ENCODE data around the gene CTIF.

Gene CTIF

DNA sequence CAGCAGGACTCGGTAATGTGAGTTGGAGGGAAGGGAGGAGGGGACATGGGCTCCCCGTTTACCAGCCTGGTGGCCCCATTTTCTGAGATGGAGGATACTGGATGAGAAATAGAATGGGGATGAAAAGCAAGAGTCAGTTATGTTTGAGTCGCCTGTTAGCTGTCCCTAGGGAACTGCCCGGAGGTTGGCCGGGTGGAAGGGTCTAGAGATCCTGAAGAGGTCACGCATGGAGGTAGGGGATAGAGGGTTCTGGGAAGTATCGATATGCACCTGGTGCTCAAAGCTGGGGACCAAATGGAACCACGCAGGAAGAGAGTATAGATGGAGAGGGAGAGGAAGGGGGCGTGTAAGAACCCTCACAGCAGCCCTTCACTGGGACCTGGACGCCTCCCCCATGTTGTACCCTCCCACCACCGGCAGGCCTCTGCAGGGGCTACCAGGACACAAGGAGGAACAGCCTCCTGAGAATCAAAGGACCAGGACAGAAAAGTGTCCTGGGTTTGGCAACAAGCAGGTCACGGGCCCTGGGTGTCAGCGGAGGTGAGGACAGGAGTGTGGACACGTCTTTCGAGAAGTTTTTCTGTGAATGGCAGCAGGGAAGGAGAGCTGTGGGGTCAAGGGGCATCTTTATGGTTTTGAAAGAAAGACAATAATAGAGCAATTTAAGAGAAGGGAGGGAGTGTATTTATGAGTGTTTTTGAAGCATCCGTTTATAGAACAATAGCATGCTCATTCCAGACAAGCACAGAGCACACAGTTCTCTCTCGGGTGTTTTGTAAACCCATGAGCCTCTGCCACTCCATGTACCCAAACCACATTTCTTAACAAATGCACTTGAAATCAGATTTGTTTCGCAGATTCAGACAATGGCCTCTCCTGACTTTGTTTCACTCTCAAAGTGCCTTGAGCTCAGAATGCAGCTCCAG lies 279.8 kb downstream of the CTIF start:
- Histone ChIP-seq H3K4me3 (ENCODE audit: low read length) (no peak overlapping the region), H3K4me1 (ENCODE audit: insufficient read depth, low read length) (no peaks in the 10 kb centered on the region), H3K9me3 (ENCODE audit: insufficient read depth, low read depth, low read length) (no peaks in the 10 kb centered on the region), H3K36me3 (ENCODE audit: insufficient read depth, low read depth, low read length) (no peaks in the 10 kb centered on the region), H3K27me3 (ENCODE audit: insufficient read depth, low read length) (no peaks in the 10 kb centered on the region), H3K27ac (ENCODE audit: low read length) (no peak overlapping the region), H3K9ac (ENCODE audit: low read depth, low read length) (no peak overlapping the region)

DNA sequence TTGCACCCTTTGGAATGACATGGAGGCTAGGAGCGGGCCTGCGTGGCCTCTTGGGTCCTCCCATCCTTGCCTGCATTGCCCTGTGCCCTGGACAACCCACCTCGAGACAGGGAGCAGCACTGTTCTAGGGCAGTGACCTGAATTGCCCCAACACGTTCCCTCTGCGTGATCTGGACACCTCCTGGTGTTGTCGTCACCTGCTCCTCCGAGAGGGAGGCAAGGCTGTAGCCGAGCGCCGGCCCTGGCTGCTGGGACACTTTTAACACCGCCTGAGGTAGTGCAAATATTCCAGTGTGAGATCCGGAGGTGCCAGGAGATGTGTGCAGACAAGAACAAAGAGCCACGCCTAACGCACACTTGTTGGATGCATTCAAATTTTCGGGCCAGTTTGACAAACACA lies 280.4 kb downstream of the CTIF start:
- Histone ChIP-seq H3K4me1 (ENCODE audit: insufficient read depth, low read length) (no peaks in the 10 kb centered on the region), H3K9ac (ENCODE audit: low read depth, low read length) (no peak overlapping the region), H3K27ac (ENCODE audit: low read length) (no peak overlapping the region)

DNA sequence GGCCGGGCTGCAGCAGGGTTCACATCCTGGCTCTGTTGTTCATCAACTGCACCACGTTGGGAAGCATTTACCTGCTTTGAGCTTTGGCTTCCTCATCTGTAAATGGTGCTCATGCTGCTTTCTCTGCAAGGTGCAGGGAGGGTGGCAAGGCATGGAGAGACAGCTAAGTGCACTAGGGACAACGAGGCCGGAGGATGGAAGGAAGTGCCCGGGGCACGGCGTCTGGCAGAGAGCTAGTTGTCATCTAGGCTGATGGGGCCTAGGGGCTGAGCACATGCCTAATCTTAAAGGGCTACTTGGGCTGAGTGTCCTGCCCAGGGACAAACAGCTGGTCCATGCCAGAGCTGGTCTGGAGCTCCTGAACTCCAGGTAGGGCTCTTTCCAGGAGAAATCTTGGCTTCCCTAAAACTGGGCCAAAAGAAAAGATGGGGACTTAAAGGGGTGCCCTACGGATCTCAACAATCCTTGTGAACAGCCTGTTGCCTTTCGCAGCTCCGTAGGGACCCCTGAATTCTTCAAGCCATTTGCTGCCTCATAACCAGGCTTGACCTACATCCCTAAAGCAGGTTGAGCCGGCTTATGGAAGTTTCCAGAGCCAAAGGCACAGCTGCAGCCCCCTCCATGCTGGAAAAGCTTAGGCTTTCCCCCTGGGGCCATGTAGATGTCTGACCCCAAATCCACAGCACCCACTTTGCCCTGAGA lies 281.1 kb downstream of the CTIF start:
- no peaks in the 10 kb centered on the region for H3K36me3 ChIP-seq (ENCODE audit: insufficient read depth, low read depth, low read length)
- H3K9me3 ChIP-seq (ENCODE audit: insufficient read depth, low read depth, low read length): no peaks in the 10 kb centered on the region
- no peak overlapping the region for H3K4me3 ChIP-seq (ENCODE audit: low read length)
- H3K4me1 ChIP-seq (ENCODE audit: insufficient read depth, low read length): no peaks in the 10 kb centered on the region
- no peak overlapping the region for H3K27ac ChIP-seq (ENCODE audit: low read length)
- H3K9ac ChIP-seq (ENCODE audit: low read depth, low read length): no peak overlapping the region
- no peaks in the 10 kb centered on the region for H3K27me3 ChIP-seq (ENCODE audit: insufficient read depth, low read length)

More for the DNA sequence above, 280.4 kb downstream of the CTIF start:
- Histone ChIP-seq H3K4me3 (ENCODE audit: low read length) (no peak overlapping the region), H3K27me3 (ENCODE audit: insufficient read depth, low read length) (no peaks in the 10 kb centered on the region), H3K36me3 (ENCODE audit: insufficient read depth, low read depth, low read length) (no peaks in the 10 kb centered on the region), H3K9me3 (ENCODE audit: insufficient read depth, low read depth, low read length) (no peaks in the 10 kb centered on the region)

DNA sequence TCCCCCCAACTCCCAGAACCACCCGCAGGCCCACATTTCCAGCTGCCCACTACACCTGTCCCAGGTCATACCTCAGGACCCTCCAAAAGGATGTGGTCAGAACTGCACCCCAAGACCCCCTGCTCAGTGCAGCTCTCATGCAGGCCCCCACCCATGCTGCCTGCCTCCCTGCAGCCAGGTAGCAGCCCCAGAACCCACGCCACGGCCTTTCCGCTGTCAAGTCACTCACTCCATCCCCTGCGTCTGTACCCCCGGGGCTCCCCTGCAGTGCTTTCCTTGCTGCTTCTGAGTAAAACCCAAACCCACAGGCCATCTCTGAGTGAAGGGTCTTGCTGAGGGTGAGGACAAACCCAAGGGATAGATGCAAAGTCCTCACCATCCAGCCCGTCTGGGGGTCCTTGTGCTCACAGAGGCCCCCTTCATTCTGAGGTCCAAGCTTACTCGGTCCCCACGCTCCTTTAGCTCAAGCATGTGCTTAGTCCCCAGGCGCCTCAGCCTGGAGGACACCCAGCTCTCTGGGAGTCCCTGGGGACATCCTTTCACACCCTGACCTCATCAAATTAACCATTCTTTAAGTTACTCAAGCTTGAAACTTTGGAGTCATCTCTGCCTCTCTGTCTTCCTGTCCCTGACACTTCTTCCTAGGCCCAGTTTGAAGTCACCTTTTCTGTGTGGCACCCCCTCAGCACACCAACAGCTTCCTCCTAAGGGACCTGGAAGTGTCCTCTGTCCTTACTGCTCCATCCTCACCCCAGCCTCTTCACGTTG lies 281.8 kb downstream of the CTIF start:
- H3K27me3 ChIP-seq (ENCODE audit: insufficient read depth, low read length): no peaks in the 10 kb centered on the region
- H3K36me3 ChIP-seq (ENCODE audit: insufficient read depth, low read depth, low read length): no peaks in the 10 kb centered on the region
- no peak overlapping the region for H3K4me3 ChIP-seq (ENCODE audit: low read length)
- no peaks in the 10 kb centered on the region for H3K4me1 ChIP-seq (ENCODE audit: insufficient read depth, low read length)
- H3K27ac ChIP-seq (ENCODE audit: low read length): no peak overlapping the region
- no peaks in the 10 kb centered on the region for H3K9me3 ChIP-seq (ENCODE audit: insufficient read depth, low read depth, low read length)
- H3K9ac ChIP-seq (ENCODE audit: low read depth, low read length): no peak overlapping the region

DNA sequence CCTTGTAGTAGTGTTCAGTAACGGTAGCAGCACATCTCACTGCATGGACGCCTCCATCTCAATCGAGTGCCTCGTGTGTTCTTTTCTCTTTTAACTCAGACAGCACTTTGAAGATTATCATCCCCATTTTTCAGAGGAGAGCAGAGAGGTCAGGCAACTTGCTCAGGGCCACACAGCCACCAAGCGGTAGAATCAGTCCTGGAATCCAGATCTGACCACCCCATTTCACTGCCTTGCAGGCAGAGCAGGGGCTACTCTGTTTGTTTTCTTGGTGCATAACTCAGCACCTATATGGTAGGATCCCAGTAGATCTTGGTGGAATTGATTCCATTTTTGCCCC lies 282.4 kb downstream of the CTIF start:
- no peaks in the 10 kb centered on the region for H3K9me3 ChIP-seq (ENCODE audit: insufficient read depth, low read depth, low read length)
- H3K27me3 ChIP-seq (ENCODE audit: insufficient read depth, low read length): no peaks in the 10 kb centered on the region
- H3K27ac ChIP-seq (ENCODE audit: low read length): no peak overlapping the region
- no peaks in the 10 kb centered on the region for H3K36me3 ChIP-seq (ENCODE audit: insufficient read depth, low read depth, low read length)
- H3K9ac ChIP-seq (ENCODE audit: low read depth, low read length): no peak overlapping the region
- H3K4me1 ChIP-seq (ENCODE audit: insufficient read depth, low read length): no peaks in the 10 kb centered on the region
- H3K4me3 ChIP-seq (ENCODE audit: low read length): no peak overlapping the region

DNA sequence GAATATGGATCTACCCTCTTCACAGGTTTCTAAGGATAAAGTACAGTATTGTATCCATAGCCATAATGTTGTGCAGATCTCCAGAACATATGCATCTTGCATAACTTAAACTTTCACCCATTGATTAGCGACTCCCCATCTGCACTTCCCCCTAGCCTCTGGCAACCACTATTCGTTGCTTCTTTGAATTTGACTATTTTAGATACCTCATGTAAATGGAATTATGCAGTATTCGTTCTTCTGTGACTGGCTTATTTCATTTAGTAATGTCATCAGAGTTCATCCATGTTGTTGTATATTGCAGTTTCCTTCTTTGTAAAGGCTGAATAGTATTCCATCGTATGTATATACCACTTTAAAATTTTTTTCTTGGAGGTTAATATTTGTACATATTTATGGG lies 283.0 kb downstream of the CTIF start:
- H3K4me3 ChIP-seq (ENCODE audit: low read length): no peak overlapping the region
- no peak overlapping the region for H3K27ac ChIP-seq (ENCODE audit: low read length)
- H3K9me3 ChIP-seq (ENCODE audit: insufficient read depth, low read depth, low read length): no peaks in the 10 kb centered on the region
- no peak overlapping the region for H3K9ac ChIP-seq (ENCODE audit: low read depth, low read length)
- H3K27me3 ChIP-seq (ENCODE audit: insufficient read depth, low read length): no peaks in the 10 kb centered on the region
- H3K4me1 ChIP-seq (ENCODE audit: insufficient read depth, low read length): peaks cover 5% of the 10 kb centered on the region; the same call in 1 of the 2 replicates
- no peaks in the 10 kb centered on the region for H3K36me3 ChIP-seq (ENCODE audit: insufficient read depth, low read depth, low read length)

DNA sequence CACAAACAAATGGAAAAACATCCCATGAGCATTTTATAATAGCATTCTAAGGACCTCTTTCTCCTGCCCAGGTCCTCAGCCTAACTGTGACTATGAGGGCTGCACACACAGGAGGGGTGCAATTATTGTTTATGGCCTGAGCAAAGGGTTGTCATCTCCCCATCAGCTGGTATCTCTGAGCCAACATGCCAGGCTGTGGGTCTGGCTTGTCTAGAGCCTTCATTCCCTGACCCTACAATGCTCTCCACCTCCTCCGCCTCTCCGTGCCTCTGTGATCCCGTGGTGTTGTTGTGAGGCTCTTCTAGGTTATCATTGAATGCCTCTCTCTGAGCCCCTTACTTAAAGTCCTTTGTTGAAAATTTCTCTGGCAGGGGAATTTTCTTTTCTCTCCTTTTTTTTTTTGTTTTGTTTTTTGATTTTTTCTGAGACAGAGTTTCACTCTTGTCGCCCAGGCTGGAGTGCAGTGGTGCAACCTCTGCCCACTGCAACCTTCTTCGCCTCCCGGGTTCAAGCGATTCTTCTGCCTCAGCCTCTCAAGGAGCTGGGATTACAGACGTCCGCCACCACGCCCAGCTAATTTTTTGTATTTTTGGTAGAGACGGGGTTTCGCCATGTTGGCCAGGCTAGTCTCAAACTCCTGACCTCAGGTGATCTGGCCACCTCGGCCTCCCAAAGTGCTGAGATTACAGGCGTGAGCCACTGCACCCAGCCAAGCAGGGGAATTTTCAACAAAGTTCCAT lies 285.6 kb downstream of the CTIF start:
- Histone ChIP-seq H3K9me3 (ENCODE audit: insufficient read depth, low read depth, low read length) (no peaks in the 10 kb centered on the region), H3K4me1 (ENCODE audit: insufficient read depth, low read length) (peaks cover 30% of the 10 kb centered on the region; the same call in 1 of the 2 replicates), H3K4me3 (ENCODE audit: low read length) (no peak overlapping the region), H3K36me3 (ENCODE audit: insufficient read depth, low read depth, low read length) (no peaks in the 10 kb centered on the region), H3K27ac (ENCODE audit: low read length) (no peak overlapping the region), H3K9ac (ENCODE audit: low read depth, low read length) (no peak overlapping the region), H3K27me3 (ENCODE audit: insufficient read depth, low read length) (no peaks in the 10 kb centered on the region)

DNA sequence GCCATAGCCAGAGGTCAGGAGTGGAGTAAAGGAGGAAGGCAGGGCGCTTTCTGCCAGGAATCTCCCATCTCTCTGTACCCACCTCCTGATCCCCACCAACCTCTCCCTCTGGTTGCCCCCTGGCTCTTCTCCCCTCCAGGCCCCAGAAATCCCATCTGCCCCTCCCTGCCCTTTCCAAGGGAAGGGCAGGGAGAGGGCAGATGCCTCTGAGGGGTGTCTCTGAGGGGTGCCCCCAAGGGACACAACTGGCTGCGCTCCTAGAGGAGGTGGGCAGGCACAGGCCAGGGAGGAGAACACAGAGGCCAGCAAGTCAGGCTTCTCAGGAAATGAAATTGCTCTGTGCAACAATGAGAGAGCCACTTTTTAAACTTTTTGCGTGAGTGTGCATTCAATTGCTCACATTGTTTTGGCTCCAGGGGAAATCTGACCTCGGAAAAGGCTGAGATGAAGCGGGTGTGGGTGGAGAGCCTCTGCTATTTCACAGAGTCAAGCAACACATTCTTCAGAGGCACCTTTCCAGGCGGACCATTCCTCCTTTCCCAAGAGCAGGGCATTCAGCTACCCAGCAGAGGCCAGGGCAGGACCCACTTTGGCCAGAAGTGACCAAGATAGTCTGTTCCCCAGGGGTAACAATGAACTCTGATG lies 286.4 kb downstream of the CTIF start:
- Histone ChIP-seq H3K9ac (ENCODE audit: low read depth, low read length) (no peak overlapping the region), H3K36me3 (ENCODE audit: insufficient read depth, low read depth, low read length) (no peaks in the 10 kb centered on the region), H3K27ac (ENCODE audit: low read length) (no peak overlapping the region), H3K4me1 (ENCODE audit: insufficient read depth, low read length) (peaks cover 36% of the 10 kb centered on the region; the same call in 1 of the 2 replicates), H3K4me3 (ENCODE audit: low read length) (no peak overlapping the region), H3K9me3 (ENCODE audit: insufficient read depth, low read depth, low read length) (no peaks in the 10 kb centered on the region), H3K27me3 (ENCODE audit: insufficient read depth, low read length) (no peaks in the 10 kb centered on the region)

DNA sequence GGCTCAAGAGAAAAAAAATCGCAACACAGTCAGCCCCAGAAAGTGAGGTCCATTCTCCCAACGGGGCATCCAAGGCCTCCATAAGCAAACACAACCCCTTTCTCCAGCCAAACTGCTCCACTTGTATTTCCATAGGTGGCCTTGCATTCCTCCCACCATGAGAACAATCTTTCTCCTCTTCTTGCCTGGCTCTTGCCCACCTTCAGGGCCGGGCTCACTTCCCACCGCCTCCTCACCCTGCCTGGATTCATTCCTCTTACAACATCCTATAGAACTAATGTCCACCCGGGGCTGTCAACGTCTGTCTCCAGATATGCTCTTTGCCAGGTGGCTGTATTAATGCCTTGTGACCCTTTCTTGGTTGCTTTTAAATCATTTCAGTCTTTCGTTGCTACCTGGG lies 287.4 kb downstream of the CTIF start:
- Histone ChIP-seq H3K36me3 (ENCODE audit: insufficient read depth, low read depth, low read length) (no peaks in the 10 kb centered on the region), H3K9me3 (ENCODE audit: insufficient read depth, low read depth, low read length) (no peaks in the 10 kb centered on the region), H3K27me3 (ENCODE audit: insufficient read depth, low read length) (no peaks in the 10 kb centered on the region), H3K9ac (ENCODE audit: low read depth, low read length) (no peak overlapping the region), H3K4me3 (ENCODE audit: low read length) (no peak overlapping the region), H3K4me1 (ENCODE audit: insufficient read depth, low read length) (peaks cover 36% of the 10 kb centered on the region; the same call in 1 of the 2 replicates), H3K27ac (ENCODE audit: low read length) (no peak overlapping the region)

DNA sequence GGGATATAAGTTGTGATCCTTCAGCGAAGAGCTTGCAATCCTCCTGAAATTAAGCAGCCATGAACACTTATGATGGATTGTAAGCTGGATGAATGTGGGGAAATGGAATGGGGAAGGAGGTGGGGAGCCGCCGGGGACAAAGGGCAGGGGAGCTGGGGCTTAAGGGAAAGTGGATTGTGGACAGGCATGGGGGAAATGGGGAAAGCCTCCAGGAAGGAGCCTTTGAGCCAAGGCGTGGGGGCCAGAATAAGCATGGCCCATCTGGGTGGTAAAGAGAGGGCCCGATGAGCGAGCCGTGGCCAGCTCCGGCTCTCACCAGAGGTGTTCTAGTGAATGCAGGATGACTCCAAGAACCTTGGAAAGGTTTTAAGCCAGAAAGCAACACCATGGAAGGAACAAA lies 288.0 kb downstream of the CTIF start:
- Histone ChIP-seq H3K9me3 (ENCODE audit: insufficient read depth, low read depth, low read length) (no peaks in the 10 kb centered on the region), H3K4me3 (ENCODE audit: low read length) (peak overlapping the region; percentile 48; the same call in 1 of the 2 replicates), H3K36me3 (ENCODE audit: insufficient read depth, low read depth, low read length) (no peaks in the 10 kb centered on the region), H3K9ac (ENCODE audit: low read depth, low read length) (peak overlapping the region; percentile 52; the same call in 1 of the 2 replicates), H3K27ac (ENCODE audit: low read length) (no peak overlapping the region), H3K27me3 (ENCODE audit: insufficient read depth, low read length) (no peaks in the 10 kb centered on the region), H3K4me1 (ENCODE audit: insufficient read depth, low read length) (peaks cover 36% of the 10 kb centered on the region; the same call in 1 of the 2 replicates)

All from iPS-20b (cell line).